Astrocyte (in vitro differentiated cells and primary cell): ENCODE data around the gene TGM5. TPM values are rescaled to one million over a fixed set of nuclear protein-coding genes. Genes with fewer than 3 reads are reported as not detected.

ENCODE experiments used
- DNase-seq: peaks from one replicate; pipeline ENCODE4 v3.0.0-alpha.2; 2010; ENCODE audit warnings: low read depth
- FAIRE-seq: peaks from 2 replicates; lab custom pipeline; 2011; peaks lifted over from hg19 to GRCh38; lab: Jason Lieb, UNC
- H2AFZ ChIP-seq: 2 replicates; pipeline ENCODE4 v1.6.0; 2012; ENCODE audit warnings: low read depth, low read length, inconsistent platforms
- H3K27ac ChIP-seq: 2 replicates; pipeline ENCODE4 v1.5.1; 2011; ENCODE audit warnings: low read depth, low read length, inconsistent platforms
- H3K27me3 ChIP-seq: 2 replicates; pipeline ENCODE4 v1.6.0; 2011; ENCODE audit warnings: low read length, inconsistent platforms; ENCODE audit not compliant: insufficient read depth
- H3K36me3 ChIP-seq: 2 replicates; pipeline ENCODE4 v1.5.1; 2011; ENCODE audit warnings: low read length, inconsistent platforms; ENCODE audit not compliant: insufficient read depth
- H3K4me1 ChIP-seq: 2 replicates; pipeline ENCODE4 v1.5.1; 2011; ENCODE audit warnings: low read length, inconsistent platforms; ENCODE audit not compliant: insufficient read depth
- H3K4me2 ChIP-seq: 2 replicates; pipeline ENCODE4 v1.6.0; 2012; ENCODE audit warnings: low read length, inconsistent platforms
- H3K4me3 ChIP-seq: 2 replicates; pipeline ENCODE4 v1.5.1; 2011; ENCODE audit warnings: low read depth, mild to moderate bottlenecking, low read length, inconsistent platforms; ENCODE audit not compliant: insufficient read depth
- H3K79me2 ChIP-seq: 2 replicates; pipeline ENCODE4 v1.6.0; 2012; ENCODE audit warnings: mild to moderate bottlenecking, low read length, inconsistent platforms; ENCODE audit not compliant: insufficient read depth
- H3K9ac ChIP-seq: 2 replicates; pipeline ENCODE4 v1.6.0; 2012; ENCODE audit warnings: mild to moderate bottlenecking, low read length, inconsistent platforms
- H3K9me3 ChIP-seq: 2 replicates; pipeline ENCODE4 v1.5.1; 2012; ENCODE audit warnings: low read depth, mild to moderate bottlenecking, low read length, inconsistent platforms; ENCODE audit not compliant: insufficient read depth
- H4K20me1 ChIP-seq: 2 replicates; pipeline ENCODE4 v1.6.0; 2012; ENCODE audit warnings: low read length, inconsistent platforms; ENCODE audit not compliant: insufficient read depth
- H3K27ac Mint-ChIP-seq: one replicate; pipeline ENCODE4 v1.8.0; 2021; ENCODE audit warnings: mild to moderate bottlenecking, mixed read lengths; ENCODE audit not compliant: unreplicated experiment
- H3K27me3 Mint-ChIP-seq: one replicate; pipeline ENCODE4 v1.8.0; 2021; ENCODE audit warnings: low read depth, mixed read lengths; ENCODE audit not compliant: unreplicated experiment
- H3K36me3 Mint-ChIP-seq: one replicate; pipeline ENCODE4 v1.8.0; 2021; ENCODE audit warnings: low read depth, mixed read lengths; ENCODE audit not compliant: unreplicated experiment
- H3K4me1 Mint-ChIP-seq: one replicate; pipeline ENCODE4 v1.8.0; 2021; ENCODE audit warnings: low read depth, mixed read lengths; ENCODE audit not compliant: unreplicated experiment
- H3K4me3 Mint-ChIP-seq: one replicate; pipeline ENCODE4 v1.8.0; 2021; ENCODE audit warnings: mild to moderate bottlenecking, moderate library complexity, mixed read lengths; ENCODE audit not compliant: unreplicated experiment
- H3K9me3 Mint-ChIP-seq: one replicate; pipeline ENCODE4 v1.8.0; 2021; ENCODE audit warnings: mild to moderate bottlenecking, mixed read lengths; ENCODE audit not compliant: unreplicated experiment
- CTCF ChIP-seq: IDR thresholded peaks from 2 replicates; pipeline ENCODE4 v1.5.1; 2011; ENCODE audit warnings: low read depth, mild to moderate bottlenecking, inconsistent platforms, low read length, moderate library complexity; ENCODE audit not compliant: insufficient read depth
- EZH2 ChIP-seq: IDR thresholded peaks from 2 replicates; pipeline ENCODE4 v1.6.1; 2012; ENCODE audit warnings: mild to moderate bottlenecking, low read length, inconsistent platforms; ENCODE audit not compliant: insufficient read depth
- total RNA-seq: library from RNA; stranded (reverse); gene quantifications from 2 replicates; pipeline ENCODE4 v1.2.1, GENCODE V29; 2021

The TGM5 gene
- total RNA-seq, 1 donor from 2014 or later = 0.16 TPM

- FAIRE-seq (no peak), DNase-seq (no peak)
- no peaks in the 10 kb centered on the region for H3K36me3 ChIP-seq
- H3K27ac ChIP-seq = no peak overlapping the region
- no peak overlapping the region for H3K9ac ChIP-seq
- no peaks in the 10 kb centered on the region for H4K20me1 ChIP-seq
- Mint-ChIP-seq H3K27ac (no peak overlapping the region), H3K4me3 (no peak overlapping the region), H3K27me3 (peaks cover 47% of the 10 kb centered on the region), H3K4me1 (no peaks in the 10 kb centered on the region), H3K9me3 (no peaks in the 10 kb centered on the region), H3K36me3 (no peaks in the 10 kb centered on the region)
- H3K27me3 ChIP-seq = peaks cover 17% of the 10 kb centered on the region
- H3K4me3 ChIP-seq = no peak overlapping the region
- no peaks in the 10 kb centered on the region for H3K9me3 ChIP-seq
- no peaks in the 10 kb centered on the region for H3K4me1 ChIP-seq
- no peak overlapping the region for H3K4me2 ChIP-seq
- H3K79me2 ChIP-seq = no peaks in the 10 kb centered on the region
- TF ChIP-seq CTCF = no peak
- TF ChIP-seq EZH2 = no peak
- H2AFZ ChIP-seq = no peak overlapping the region
Observed at GRCh38 chr15:43260011-43260615, 6.6 kb downstream of the TGM5 start.

- Mint-ChIP-seq H3K27ac (no peak overlapping the region), H3K27me3 (peaks cover 49% of the 10 kb centered on the region)
- no peaks in the 10 kb centered on the region for H4K20me1 ChIP-seq
Observed at GRCh38 chr15:43258781-43259180, 7.9 kb downstream of the TGM5 start.

More at GRCh38 chr15:43258781-43259180, 7.9 kb downstream of the TGM5 start:
- FAIRE-seq (no peak), DNase-seq (no peak)
- no peaks in the 10 kb centered on the region for H3K36me3 ChIP-seq
- no peak overlapping the region for H3K9ac ChIP-seq
- no peak overlapping the region for H2AFZ ChIP-seq
- Mint-ChIP-seq H3K4me1 (peaks cover 3% of the 10 kb centered on the region), H3K9me3 (no peaks in the 10 kb centered on the region), H3K36me3 (no peaks in the 10 kb centered on the region), H3K4me3 (no peak overlapping the region)
- no peaks in the 10 kb centered on the region for H3K79me2 ChIP-seq
- no peak for TF ChIP-seq CTCF
- no peak for TF ChIP-seq EZH2
- H3K9me3 ChIP-seq = no peaks in the 10 kb centered on the region
- H3K4me1 ChIP-seq = peaks cover 5% of the 10 kb centered on the region
- H3K27me3 ChIP-seq = peaks cover 16% of the 10 kb centered on the region
- no peak overlapping the region for H3K4me2 ChIP-seq
- no peak overlapping the region for H3K27ac ChIP-seq
- H3K4me3 ChIP-seq = no peak overlapping the region
